Transverse colon (tissue), 1 donor: ENCODE data around the gene CASP10.

Experiments
- EP300 ChIP-seq: sonication (generic); formaldehyde crosslinking; IDR thresholded peaks from one replicate; pipeline ENCODE4 v1.6.1; 2017; ENCODE audit warnings: antibody characterized with exemption, low read depth
- POLR2A ChIP-seq: fragments of 450-650 bp; IDR thresholded peaks from one replicate; pipeline ENCODE4 v1.6.1; 2016; ENCODE audit warnings: antibody characterized with exemption, mild to moderate bottlenecking, moderate library complexity

GRCh38 chr2:201249889-201250288 is 66.9 kb downstream of the CASP10 start:
- TF ChIP-seq POLR2A = no peak
- no peak for TF ChIP-seq EP300
